Measurements from ENCODE around the gene ANXA3. TPM values are rescaled to one million over a fixed set of nuclear protein-coding genes. Genes with fewer than 3 reads are reported as not detected.
A peak's percentile ranks its signal among the peaks of the same experiment; 100 is the strongest.
"Not testable (repeated sequence)": the region's sequence is repeated elsewhere in the genome, so short reads cannot be mapped to it uniquely, and the experiment has no call there.

Gene ANXA3
- total and polyA plus RNA-seq, 8 donors: 26.1 to 235 (median 151) TPM

GRCh38 chr4:78542373-78542772, 9.2 kb upstream of the ANXA3 start:
- intact Hi-C loops (cut with DNase I; ENCODE audit: low total_unique reads): no loop called here
- 75 to 89% (median 86%) methylated on average over 5 of the region's 5 CpGs for WGBS, 5 donors
- no peak for DNase-seq
- TF ChIP-seq POLR2AphosphoS5 (IDR thresholded peaks at IDR 0.05) (peak in 1 of 3 donors; percentile 22), CTCF (IDR thresholded peaks at IDR 0.05) (no peak)
- Histone ChIP-seq H3K27me3 (no peaks in the 10 kb centered on the region), H3K4me3 (no peak overlapping the region), H3K4me1 (peaks cover 0 to 26% (median 19%) of the 10 kb centered on the region in 4 donors), H3K9me3 (no peaks in the 10 kb centered on the region), H3K27ac (no peak overlapping the region), H3K36me3 (no peaks in the 10 kb centered on the region)

- intact Hi-C loops (cut with DNase I; ENCODE audit: low total_unique reads): no loop called here
- TF ChIP-seq POLR2AphosphoS5 (IDR thresholded peaks at IDR 0.05) (no peak), CTCF (IDR thresholded peaks at IDR 0.05) (no peak), POLR2A (IDR thresholded peaks at IDR 0.05) (no peak), EP300 (IDR thresholded peaks at IDR 0.05) (no peak)
- H3K36me3 ChIP-seq: no peaks in the 10 kb centered on the region
- H3K4me1 ChIP-seq: peaks cover 0 to 26% (median 19%) of the 10 kb centered on the region in 4 donors
- DNase-seq: peak in 1 of 2 donors; percentile 41
- H3K27me3 ChIP-seq: no peaks in the 10 kb centered on the region
- H3K4me3 ChIP-seq: no peak overlapping the region
- no peaks in the 10 kb centered on the region for H3K9me3 ChIP-seq
- WGBS, 5 donors: 24 to 69% (median 45%) methylated on average over 2 of the region's 2 CpGs
- peak overlapping the region in 4 of 5 donors; percentile 5 to 69 (median 39) for H3K27ac ChIP-seq
Observed at GRCh38 chr4:78543424-78544125, 8.0 kb upstream of the ANXA3 start.

GRCh38 chr4:78544678-78545077, 6.9 kb upstream of the ANXA3 start:
- H3K9me3 ChIP-seq: no peaks in the 10 kb centered on the region
- H3K4me1 ChIP-seq: peaks cover 0 to 26% (median 19%) of the 10 kb centered on the region in 4 donors
- H3K27me3 ChIP-seq: no peaks in the 10 kb centered on the region
- H3K27ac ChIP-seq: no peak overlapping the region
- H3K4me3 ChIP-seq: no peak overlapping the region
- intact Hi-C loops (cut with DNase I; ENCODE audit: low total_unique reads): no loop called here
- H3K36me3 ChIP-seq: no peaks in the 10 kb centered on the region
- TF ChIP-seq POLR2AphosphoS5 (IDR thresholded peaks at IDR 0.05) (no peak), POLR2A (IDR thresholded peaks at IDR 0.05) (no peak), CTCF (IDR thresholded peaks at IDR 0.05) (no peak), EP300 (IDR thresholded peaks at IDR 0.05) (no peak)
- DNase-seq: peak in 1 of 2 donors; percentile 38
- WGBS, 5 donors: 6 to 26% (median 13%) methylated on average over 2 of the region's 2 CpGs

GRCh38 chr4:78545275-78546246, 6.0 kb upstream of the ANXA3 start:
- Histone ChIP-seq H3K27ac (no peak overlapping the region), H3K36me3 (no peaks in the 10 kb centered on the region), H3K4me1 (peaks cover 0 to 28% (median 19%) of the 10 kb centered on the region in 4 donors), H3K4me3 (no peak overlapping the region), H3K27me3 (no peaks in the 10 kb centered on the region), H3K9me3 (no peaks in the 10 kb centered on the region)
- no peak for DNase-seq
- TF ChIP-seq POLR2A (IDR thresholded peaks at IDR 0.05): no peak
- no peak for TF ChIP-seq POLR2AphosphoS5 (IDR thresholded peaks at IDR 0.05)
- no peak for TF ChIP-seq EP300 (IDR thresholded peaks at IDR 0.05)
- no peak for TF ChIP-seq CTCF (IDR thresholded peaks at IDR 0.05)
- WGBS, 5 donors: 56 to 73% (median 67%) methylated on average over 5 of the region's 5 CpGs
- intact Hi-C loops (cut with DNase I; ENCODE audit: low total_unique reads): no loop called here

GRCh38 chr4:78547899-78548298, 3.7 kb upstream of the ANXA3 start:
- H3K9me3 ChIP-seq; H3K36me3 ChIP-seq; H3K27ac ChIP-seq; H3K4me3 ChIP-seq; intact Hi-C loops (cut with DNase I; ENCODE audit: low total_unique reads); DNase-seq: not testable (repeated sequence)
- WGBS, 5 donors: 85 to 99% (median 92%) methylated on average over 12 to 28 of the region's 28 CpGs
- Histone ChIP-seq H3K4me1 (peaks cover 7 to 41% (median 24%) of the 10 kb centered on the region in 4 donors), H3K27me3 (peaks cover 0 to 16% (median 7%) of the 10 kb centered on the region in 3 donors)

- H3K4me3 ChIP-seq; intact Hi-C loops (cut with DNase I; ENCODE audit: low total_unique reads): not testable (repeated sequence)
- WGBS, 5 donors: 87 to 99% (median 94%) methylated on average over 2 to 3 of the region's 4 CpGs
Observed at GRCh38 chr4:78548889-78549288, 2.7 kb upstream of the ANXA3 start.

More at GRCh38 chr4:78548889-78549288, 2.7 kb upstream of the ANXA3 start:
- H3K27ac ChIP-seq, H3K9me3 ChIP-seq, DNase-seq, H3K36me3 ChIP-seq: not testable (repeated sequence)
- H3K4me1 ChIP-seq: peaks cover 8 to 38% (median 21%) of the 10 kb centered on the region in 4 donors
- peaks cover 0 to 16% (median 7%) of the 10 kb centered on the region in 3 donors for H3K27me3 ChIP-seq

All from stomach (tissue), 9 donors.